HCT116 (cell line): ENCODE data around the gene GNA12. TPM values are rescaled to one million over a fixed set of nuclear protein-coding genes. Genes with fewer than 3 reads are reported as not detected.
"Not testable (repeated sequence)": the region's sequence is repeated elsewhere in the genome, so short reads cannot be mapped to it uniquely, and the experiment has no call there.

Source experiments
- ATAC-seq: fragments of 200-7000 bp; cut with Tn5 transposase; 2 replicates; pipeline ENCODE4 v1.9.1; 2020; ENCODE audit warnings: mild to moderate bottlenecking, moderate library complexity
- BruUV-seq: library from RNA; stranded (reverse); fragments of 400-500 nt; replicated peaks from 2 replicates; lab custom pipeline; 2021; lab: Mats Ljungman, UMichigan
- CTCF ChIA-PET: fragments of 300-600 bp; sonication (Branson Sonifier 250); formaldehyde crosslinking; loops from one replicate; lab custom pipeline; 2021; ENCODE audit warnings: antibody characterized with exemption; lab: Charles Lee
- POLR2A ChIA-PET: fragments of 300-600, 350-600 bp; sonication (Branson Sonifier 250); formaldehyde crosslinking; loops from one replicate; lab custom pipeline; 2021; ENCODE audit warnings: antibody characterized with exemption; lab: Charles Lee
- RAD21 ChIA-PET, 2 experiments: fragments of 300-600 bp; sonication (Branson Sonifier 250); formaldehyde crosslinking; loops; one replicate each; lab custom pipeline; 2023; ENCODE audit warnings: low total read pairs in 2 of 2; ENCODE audit not compliant: uncharacterized antibody in 2 of 2, unreplicated experiment in 2 of 2, low non-redundant PET in 1 of 2; lab: Charles Lee
- DNase-seq: peaks from one replicate; pipeline ENCODE4 v3.0.0-alpha.2; 2010; ENCODE audit warnings: low read depth, low spot score
- H2AFZ ChIP-seq: fragments of 200-600 bp; shearing (Covaris generic), sonication (generic); 2 replicates; pipeline ENCODE4 v1.6.1; 2017; ENCODE audit warnings: low read depth, mixed run types, mixed read lengths, antibody characterized with exemption, low read length; ENCODE audit not compliant: poor library complexity, severe bottlenecking
- H3K27ac ChIP-seq: 2 replicates; pipeline ENCODE4 v1.5.1; 2012; ENCODE audit warnings: low read depth, low read length
- H3K27me3 ChIP-seq: fragments of 200-600 bp; sonication (generic); 2 replicates; pipeline ENCODE4 v1.6.1; 2016; ENCODE audit warnings: mixed run types, low read length, mixed read lengths; ENCODE audit not compliant: insufficient read depth
- H3K36me3 ChIP-seq, 2 experiments: fragments of 200-500 bp in 1 of 2; fragments of 200-600 bp in 1 of 2; sonication (Bioruptor generic) in 1 of 2; sonication (generic) in 1 of 2; 2 replicates each; pipeline versions ENCODE4 v1.5.1 to v1.6.1; 2014 to 2016; ENCODE audit warnings: low read length in 2 of 2, inconsistent platforms in 1 of 2, mixed read lengths in 1 of 2, mixed run types in 1 of 2; ENCODE audit not compliant: insufficient read depth in 2 of 2, control insufficient read depth in 1 of 2
- H3K4me1 ChIP-seq, 2 experiments: fragments of 200-600 bp in 1 of 2; sonication (generic) in 1 of 2; 2 replicates each; pipeline versions ENCODE4 v1.5.1 to v1.6.1; 2012 to 2017; ENCODE audit warnings: low read length in 2 of 2, inconsistent platforms in 1 of 2, mild to moderate bottlenecking in 1 of 2, mixed read lengths in 1 of 2, mixed run types in 1 of 2, moderate library complexity in 1 of 2; ENCODE audit not compliant: insufficient read depth in 2 of 2, control insufficient read depth in 1 of 2
- H3K4me2 ChIP-seq: fragments of 200-600 bp; sonication (generic); 2 replicates; pipeline ENCODE4 v1.6.1; 2017; ENCODE audit warnings: mixed run types, low read length, mixed read lengths
- H3K4me3 ChIP-seq, 2 experiments: fragments of 200-600 bp in 1 of 2; sonication (generic) in 1 of 2; replicated peaks in 1 of 2; 2 replicates each; pipeline ENCODE4 v1.5.1; 2011 to 2016; ENCODE audit warnings: low read length in 2 of 2, control low read depth in 1 of 2, low read depth in 1 of 2, mild to moderate bottlenecking in 1 of 2, mixed read lengths in 1 of 2, mixed run types in 1 of 2
- H3K79me2 ChIP-seq: fragments of 200-600 bp; sonication (generic); 2 replicates; pipeline ENCODE4 v1.6.1; 2017; ENCODE audit warnings: mild to moderate bottlenecking, mixed run types, low read length, moderate library complexity, mixed read lengths; ENCODE audit not compliant: insufficient read depth
- H3K9ac ChIP-seq: fragments of 200-600 bp; sonication (generic); 2 replicates; pipeline ENCODE4 v1.6.1; 2016; ENCODE audit warnings: low read length, mixed read lengths
- H3K9me2 ChIP-seq: fragments of 200-600 bp; sonication (generic), shearing (Covaris generic); 2 replicates; pipeline ENCODE4 v1.6.1; 2017; ENCODE audit warnings: mixed run types, mild to moderate bottlenecking, moderate library complexity; ENCODE audit not compliant: insufficient read depth
- H3K9me3 ChIP-seq, 2 experiments: fragments of 200-500 bp in 1 of 2; fragments of 200-600 bp in 1 of 2; sonication (Bioruptor generic) in 1 of 2; sonication (generic) in 1 of 2; 2 replicates each; pipeline ENCODE4 v1.6.1; 2014 to 2017; ENCODE audit warnings: low read length in 2 of 2, mixed read lengths in 2 of 2, inconsistent platforms in 1 of 2, low read depth in 1 of 2, mild to moderate bottlenecking in 1 of 2, mixed run types in 1 of 2, moderate library complexity in 1 of 2; ENCODE audit not compliant: control insufficient read depth in 1 of 2, insufficient read depth in 1 of 2
- H4K20me1 ChIP-seq: fragments of 200-600 bp; sonication (generic), shearing (Covaris generic); 2 replicates; pipeline ENCODE4 v1.6.1; 2017; ENCODE audit warnings: mixed run types, mild to moderate bottlenecking, moderate library complexity; ENCODE audit not compliant: insufficient read depth
- CBX3 ChIP-seq: IDR thresholded peaks from 2 replicates; pipeline ENCODE4 v1.6.1; 2012; ENCODE audit warnings: low read depth
- CEBPB ChIP-seq: IDR thresholded peaks from 2 replicates; pipeline ENCODE4 v1.6.1; 2012; ENCODE audit warnings: low read depth
- EGR1 ChIP-seq: IDR thresholded peaks from 2 replicates; pipeline ENCODE4 v1.6.1; 2012; ENCODE audit warnings: low read depth
- ELF1 ChIP-seq: IDR thresholded peaks from 2 replicates; pipeline ENCODE4 v1.6.1; 2012; ENCODE audit warnings: low read depth, borderline replicate concordance
- EZH2 ChIP-seq: fragments of 200-600 bp; sonication (generic); IDR thresholded peaks from 2 replicates; pipeline ENCODE4 v1.6.1; 2017; ENCODE audit warnings: antibody characterized with exemption, mixed run types
- FOSL1 ChIP-seq: IDR thresholded peaks from 2 replicates; pipeline ENCODE4 v1.6.1; 2012; ENCODE audit warnings: low read depth
- POLR2A ChIP-seq: IDR thresholded peaks from 2 replicates; pipeline ENCODE4 v1.7.0; 2011; ENCODE audit warnings: borderline replicate concordance; ENCODE audit not compliant: insufficient read depth, insufficient read length; ENCODE audit errors: extremely low read depth
- POLR2AphosphoS5 ChIP-seq: IDR thresholded peaks from 2 replicates; pipeline ENCODE4 v1.6.1; 2011; ENCODE audit warnings: mild to moderate bottlenecking, low read depth, low read length, moderate library complexity
- SRF ChIP-seq: IDR thresholded peaks from 2 replicates; pipeline ENCODE4 v1.6.1; 2012; ENCODE audit warnings: low read depth
- TCF7L2 ChIP-seq: IDR thresholded peaks from 2 replicates; pipeline ENCODE4 v1.7.0; 2011; ENCODE audit warnings: borderline replicate concordance, inconsistent platforms; ENCODE audit not compliant: insufficient read depth, insufficient read length; ENCODE audit errors: extremely low read depth
- YY1 ChIP-seq: IDR thresholded peaks from 2 replicates; pipeline ENCODE4 v1.6.1; 2011; ENCODE audit warnings: low read length, low read depth, moderate library complexity, mild to moderate bottlenecking; ENCODE audit not compliant: insufficient replicate concordance; ENCODE audit errors: extremely low read depth
- ZFX ChIP-seq: fragments of 450-650 bp; IDR thresholded peaks from 2 replicates; pipeline ENCODE4 v1.6.1; 2017
- intact Hi-C: fragments of 100-400 bp; cut with micrococcal nuclease; formaldehyde crosslinking; loops from 2 replicates; pipeline ENCODE4 v1.10.0; 2022
- total RNA-seq: library from RNA; stranded (reverse); gene quantifications from one replicate; pipeline ENCODE4 v1.2.1, GENCODE V29; 2021; ENCODE audit not compliant: unreplicated experiment
- TF ChIP-seq, protein P1 (sequence below): IDR thresholded peaks from 2 replicates; pipeline ENCODE4 v1.6.1; 2012; ENCODE audit warnings: low read depth
- TF ChIP-seq, protein P2 (sequence below), 3 experiments: fragments of 200-600 bp in 1 of 3; sonication (generic) in 1 of 3; IDR thresholded peaks in 2 of 3; conservative IDR thresholded peaks in 1 of 3; 2 replicates each; pipeline ENCODE4 v1.5.1; 2012 to 2017; ENCODE audit warnings: low read depth in 2 of 3, low read length in 2 of 3, antibody characterized with exemption in 1 of 3, borderline replicate concordance in 1 of 3, control low read depth in 1 of 3, mild to moderate bottlenecking in 1 of 3, mixed read lengths in 1 of 3, mixed run types in 1 of 3, moderate library complexity in 1 of 3; ENCODE audit not compliant: insufficient read depth in 1 of 3
- TF ChIP-seq, protein P3 (sequence below): IDR thresholded peaks from 2 replicates; pipeline ENCODE4 v1.6.1; 2012

GNA12 gene
- total RNA-seq, 1 experiment from 2014 or later: 32.6 TPM

DNA sequence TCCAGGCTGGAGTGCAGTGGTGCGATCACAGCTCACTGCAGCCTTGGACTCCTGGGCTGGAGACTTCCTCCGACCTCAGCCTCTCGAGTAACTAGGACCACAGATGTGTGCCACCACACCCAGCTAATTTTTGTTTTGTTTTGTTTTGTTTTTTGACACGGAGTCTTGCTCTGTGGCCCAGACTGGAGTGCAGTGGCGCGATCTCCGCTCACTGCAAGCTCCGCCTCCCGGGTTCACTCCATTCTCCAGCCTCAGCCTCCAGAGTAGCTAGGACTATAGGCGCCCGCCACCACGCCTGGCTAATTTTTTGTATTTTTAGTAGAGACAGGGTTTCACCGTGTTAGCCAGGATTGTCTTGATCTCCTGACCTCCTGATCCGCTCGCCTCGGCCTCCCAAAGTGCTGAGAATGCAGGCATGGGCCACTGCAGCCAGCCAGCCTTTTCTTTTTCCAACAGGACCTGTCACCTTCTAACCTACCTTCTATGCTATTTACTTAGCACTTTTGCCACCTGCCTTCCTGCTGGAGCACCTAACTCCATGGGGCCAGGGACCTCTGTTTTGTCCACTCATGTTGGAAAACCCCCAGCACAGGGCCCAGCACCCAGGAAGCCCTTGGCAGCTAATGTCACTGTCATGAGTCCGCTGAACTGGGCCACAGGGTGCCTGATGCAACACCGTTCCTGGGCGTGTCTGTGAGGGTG lies 150.5 kb downstream of the GNA12 start:
- H3K27me3 ChIP-seq, H3K36me3 ChIP-seq, H3K9me2 ChIP-seq, BruUV-seq, H2AFZ ChIP-seq, H4K20me1 ChIP-seq, H3K4me3 ChIP-seq, H3K9ac ChIP-seq, H3K27ac ChIP-seq, H3K4me2 ChIP-seq, intact Hi-C loops, H3K9me3 ChIP-seq, CTCF ChIA-PET, ATAC-seq, POLR2A ChIA-PET, RAD21 ChIA-PET, DNase-seq, H3K79me2 ChIP-seq: not testable (repeated sequence)
- H3K4me1 ChIP-seq: peaks cover 10 to 19% of the 10 kb centered on the region in 2 experiments; a peak in 3 of 4 replicates

DNA sequence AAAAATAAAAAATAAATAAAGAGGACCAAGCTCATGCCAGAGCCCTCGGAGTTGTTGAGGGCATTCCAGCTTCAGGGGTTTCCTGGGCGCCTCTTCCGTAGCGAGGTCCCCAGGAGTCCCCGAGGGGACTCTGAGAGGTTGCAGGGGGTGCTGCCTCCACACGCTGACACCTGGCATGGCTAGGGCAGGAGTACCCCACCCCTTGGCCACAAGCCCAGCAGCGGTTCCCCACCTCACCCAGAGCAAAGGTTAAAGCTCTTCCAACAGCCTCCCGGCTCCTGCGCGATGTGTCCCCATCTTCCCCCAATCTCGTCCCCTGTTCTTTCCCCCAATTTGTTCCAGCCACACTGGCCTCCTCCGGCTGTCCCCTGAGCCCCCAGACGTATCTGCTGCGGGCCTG lies 151.6 kb downstream of the GNA12 start:
- no peak overlapping the region for H3K4me2 ChIP-seq
- no peak for ATAC-seq
- no peaks in the 10 kb centered on the region for H3K27me3 ChIP-seq
- no peaks in the 10 kb centered on the region for H4K20me1 ChIP-seq
- no peak overlapping the region for H3K27ac ChIP-seq
- intact Hi-C loops: no loop called here
- H3K9ac ChIP-seq: no peak overlapping the region
- RAD21 ChIA-PET: no interaction called here
- CTCF ChIA-PET: interaction anchor here (0.6 kb wide), 1 partner anchor 22 kb away, joined by 3 read pairs; no protein-coding TSS in a partner anchor
- BruUV-seq: no TSS peak
- no peaks in the 10 kb centered on the region for H3K9me3 ChIP-seq
- POLR2A ChIA-PET: no interaction called here
- no peaks in the 10 kb centered on the region for H3K9me2 ChIP-seq
- no peaks in the 10 kb centered on the region for H3K79me2 ChIP-seq
- no peaks in the 10 kb centered on the region for H3K36me3 ChIP-seq
- no peak overlapping the region for H3K4me3 ChIP-seq
- peaks cover 10 to 19% of the 10 kb centered on the region in 2 experiments; a peak in 3 of 4 replicates for H3K4me1 ChIP-seq
- no peak for DNase-seq
- no peak overlapping the region for H2AFZ ChIP-seq
- TF ChIP-seq, protein P1, sequence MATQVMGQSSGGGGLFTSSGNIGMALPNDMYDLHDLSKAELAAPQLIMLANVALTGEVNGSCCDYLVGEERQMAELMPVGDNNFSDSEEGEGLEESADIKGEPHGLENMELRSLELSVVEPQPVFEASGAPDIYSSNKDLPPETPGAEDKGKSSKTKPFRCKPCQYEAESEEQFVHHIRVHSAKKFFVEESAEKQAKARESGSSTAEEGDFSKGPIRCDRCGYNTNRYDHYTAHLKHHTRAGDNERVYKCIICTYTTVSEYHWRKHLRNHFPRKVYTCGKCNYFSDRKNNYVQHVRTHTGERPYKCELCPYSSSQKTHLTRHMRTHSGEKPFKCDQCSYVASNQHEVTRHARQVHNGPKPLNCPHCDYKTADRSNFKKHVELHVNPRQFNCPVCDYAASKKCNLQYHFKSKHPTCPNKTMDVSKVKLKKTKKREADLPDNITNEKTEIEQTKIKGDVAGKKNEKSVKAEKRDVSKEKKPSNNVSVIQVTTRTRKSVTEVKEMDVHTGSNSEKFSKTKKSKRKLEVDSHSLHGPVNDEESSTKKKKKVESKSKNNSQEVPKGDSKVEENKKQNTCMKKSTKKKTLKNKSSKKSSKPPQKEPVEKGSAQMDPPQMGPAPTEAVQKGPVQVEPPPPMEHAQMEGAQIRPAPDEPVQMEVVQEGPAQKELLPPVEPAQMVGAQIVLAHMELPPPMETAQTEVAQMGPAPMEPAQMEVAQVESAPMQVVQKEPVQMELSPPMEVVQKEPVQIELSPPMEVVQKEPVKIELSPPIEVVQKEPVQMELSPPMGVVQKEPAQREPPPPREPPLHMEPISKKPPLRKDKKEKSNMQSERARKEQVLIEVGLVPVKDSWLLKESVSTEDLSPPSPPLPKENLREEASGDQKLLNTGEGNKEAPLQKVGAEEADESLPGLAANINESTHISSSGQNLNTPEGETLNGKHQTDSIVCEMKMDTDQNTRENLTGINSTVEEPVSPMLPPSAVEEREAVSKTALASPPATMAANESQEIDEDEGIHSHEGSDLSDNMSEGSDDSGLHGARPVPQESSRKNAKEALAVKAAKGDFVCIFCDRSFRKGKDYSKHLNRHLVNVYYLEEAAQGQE: no peak
- TF ChIP-seq, protein P2, sequence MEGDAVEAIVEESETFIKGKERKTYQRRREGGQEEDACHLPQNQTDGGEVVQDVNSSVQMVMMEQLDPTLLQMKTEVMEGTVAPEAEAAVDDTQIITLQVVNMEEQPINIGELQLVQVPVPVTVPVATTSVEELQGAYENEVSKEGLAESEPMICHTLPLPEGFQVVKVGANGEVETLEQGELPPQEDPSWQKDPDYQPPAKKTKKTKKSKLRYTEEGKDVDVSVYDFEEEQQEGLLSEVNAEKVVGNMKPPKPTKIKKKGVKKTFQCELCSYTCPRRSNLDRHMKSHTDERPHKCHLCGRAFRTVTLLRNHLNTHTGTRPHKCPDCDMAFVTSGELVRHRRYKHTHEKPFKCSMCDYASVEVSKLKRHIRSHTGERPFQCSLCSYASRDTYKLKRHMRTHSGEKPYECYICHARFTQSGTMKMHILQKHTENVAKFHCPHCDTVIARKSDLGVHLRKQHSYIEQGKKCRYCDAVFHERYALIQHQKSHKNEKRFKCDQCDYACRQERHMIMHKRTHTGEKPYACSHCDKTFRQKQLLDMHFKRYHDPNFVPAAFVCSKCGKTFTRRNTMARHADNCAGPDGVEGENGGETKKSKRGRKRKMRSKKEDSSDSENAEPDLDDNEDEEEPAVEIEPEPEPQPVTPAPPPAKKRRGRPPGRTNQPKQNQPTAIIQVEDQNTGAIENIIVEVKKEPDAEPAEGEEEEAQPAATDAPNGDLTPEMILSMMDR (IDR thresholded peaks at IDR 0.05 in 2 of 3, conservative IDR thresholded peaks at IDR 0.05 in 1 of 3; ENCODE audit: borderline replicate concordance in 1 of 3, insufficient read depth in 1 of 3, low read depth in 2 of 3, low read length in 2 of 3): no peak
- TF ChIP-seq POLR2A: no peak
- no peak for TF ChIP-seq YY1
- TF ChIP-seq EGR1: no peak
- TF ChIP-seq TCF7L2: no peak
- TF ChIP-seq EZH2: no peak
- no peak for TF ChIP-seq ZFX
- TF ChIP-seq SRF: no peak
- no peak for TF ChIP-seq FOSL1
- TF ChIP-seq, protein P3, sequence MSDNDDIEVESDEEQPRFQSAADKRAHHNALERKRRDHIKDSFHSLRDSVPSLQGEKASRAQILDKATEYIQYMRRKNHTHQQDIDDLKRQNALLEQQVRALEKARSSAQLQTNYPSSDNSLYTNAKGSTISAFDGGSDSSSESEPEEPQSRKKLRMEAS: no peak
- no peak for TF ChIP-seq POLR2AphosphoS5
- no peak for TF ChIP-seq ELF1
- no peak for TF ChIP-seq CBX3
- TF ChIP-seq CEBPB: no peak
